Activated B cell treated with CpG ODN at 0.5 μM for 24 hours (primary cell): ENCODE measurements around the gene RAD51AP2. TPM values are rescaled to one million over a fixed set of nuclear protein-coding genes. Genes with fewer than 3 reads are reported as not detected.

Experiments
- ATAC-seq: fragments of 200-7000 bp; cut with Tn5 transposase; one replicate; pipeline ENCODE4 v1.10.0; 2021; ENCODE audit warnings: low read depth, mild to moderate bottlenecking, moderate library complexity
- CTCF ChIA-PET: fragments of 350-600 bp; sonication (Branson Sonifier 250); formaldehyde crosslinking; loops from one replicate; lab custom pipeline; 2021; ENCODE audit warnings: antibody characterized with exemption; lab: Charles Lee
- POLR2A ChIA-PET: fragments of 350-600 bp; sonication (Branson Sonifier 250); formaldehyde crosslinking; loops from one replicate; lab custom pipeline; 2021; ENCODE audit warnings: antibody characterized with exemption; lab: Charles Lee
- DNase-seq: peaks from one replicate; pipeline ENCODE4 v3.0.0; 2022
- H3K27ac Mint-ChIP-seq: one replicate; pipeline ENCODE4 v1.8.0; 2020; ENCODE audit warnings: mixed read lengths
- H3K27me3 Mint-ChIP-seq: one replicate; pipeline ENCODE4 v1.8.0; 2021; ENCODE audit warnings: mixed read lengths
- H3K36me3 Mint-ChIP-seq: one replicate; pipeline ENCODE4 v1.8.0; 2021; ENCODE audit warnings: low read depth, mixed read lengths
- H3K4me1 Mint-ChIP-seq: one replicate; pipeline ENCODE4 v1.8.0; 2021; ENCODE audit warnings: mixed read lengths
- H3K4me3 Mint-ChIP-seq: one replicate; pipeline ENCODE4 v1.8.0; 2020; ENCODE audit warnings: mild to moderate bottlenecking, mixed read lengths
- H3K9me3 Mint-ChIP-seq: one replicate; pipeline ENCODE4 v1.8.0; 2020; ENCODE audit warnings: mixed read lengths
- intact Hi-C: fragments of 100-400 bp; cut with micrococcal nuclease; formaldehyde crosslinking; loops from one replicate; pipeline ENCODE4 v1.15.1; 2024
- total RNA-seq: library from RNA; stranded (reverse); gene quantifications from 2 replicates; pipeline ENCODE4 v1.2.3, GENCODE V29; 2022
- TF ChIP-seq, protein P1 (sequence below): fragments of 200-600 bp; IDR thresholded peaks from one replicate; pipeline ENCODE4 v1.8.0; 2022; ENCODE audit warnings: antibody characterized with exemption, mild to moderate bottlenecking

RAD51AP2 gene
- total RNA-seq, 1 donor from 2014 or later = not detected

DNA sequence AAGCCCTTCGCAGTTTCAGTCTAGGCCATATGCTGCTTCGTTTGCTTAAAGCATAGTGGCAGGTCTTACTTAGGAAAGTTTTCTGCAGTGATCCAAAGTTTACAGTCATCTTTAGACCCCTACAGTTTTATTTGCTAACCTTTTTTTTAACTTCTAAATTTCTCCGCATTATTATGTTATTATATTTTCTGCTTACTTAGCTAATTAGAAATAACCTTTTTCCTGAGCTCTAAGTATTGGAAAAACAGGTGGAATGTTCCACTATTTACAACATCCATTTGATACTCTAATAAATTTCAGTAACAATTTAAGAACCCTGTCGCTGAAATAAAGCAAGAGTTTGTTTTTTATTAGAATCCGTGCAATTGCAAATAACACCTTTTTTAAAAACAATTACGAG is 4.1 kb upstream of the RAD51AP2 start:
- ChIA-PET POLR2A (no interaction called here), CTCF (no interaction called here)
- ATAC-seq = no peak
- Mint-ChIP-seq H3K4me1 (peaks cover 12% of the 10 kb centered on the region), H3K27ac (no peak overlapping the region), H3K27me3 (peaks cover 35% of the 10 kb centered on the region), H3K9me3 (no peaks in the 10 kb centered on the region), H3K36me3 (no peaks in the 10 kb centered on the region), H3K4me3 (no peak overlapping the region)
- no peak for DNase-seq
- intact Hi-C loops = no loop called here
- TF ChIP-seq, protein P1, sequence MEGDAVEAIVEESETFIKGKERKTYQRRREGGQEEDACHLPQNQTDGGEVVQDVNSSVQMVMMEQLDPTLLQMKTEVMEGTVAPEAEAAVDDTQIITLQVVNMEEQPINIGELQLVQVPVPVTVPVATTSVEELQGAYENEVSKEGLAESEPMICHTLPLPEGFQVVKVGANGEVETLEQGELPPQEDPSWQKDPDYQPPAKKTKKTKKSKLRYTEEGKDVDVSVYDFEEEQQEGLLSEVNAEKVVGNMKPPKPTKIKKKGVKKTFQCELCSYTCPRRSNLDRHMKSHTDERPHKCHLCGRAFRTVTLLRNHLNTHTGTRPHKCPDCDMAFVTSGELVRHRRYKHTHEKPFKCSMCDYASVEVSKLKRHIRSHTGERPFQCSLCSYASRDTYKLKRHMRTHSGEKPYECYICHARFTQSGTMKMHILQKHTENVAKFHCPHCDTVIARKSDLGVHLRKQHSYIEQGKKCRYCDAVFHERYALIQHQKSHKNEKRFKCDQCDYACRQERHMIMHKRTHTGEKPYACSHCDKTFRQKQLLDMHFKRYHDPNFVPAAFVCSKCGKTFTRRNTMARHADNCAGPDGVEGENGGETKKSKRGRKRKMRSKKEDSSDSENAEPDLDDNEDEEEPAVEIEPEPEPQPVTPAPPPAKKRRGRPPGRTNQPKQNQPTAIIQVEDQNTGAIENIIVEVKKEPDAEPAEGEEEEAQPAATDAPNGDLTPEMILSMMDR = no peak

DNA sequence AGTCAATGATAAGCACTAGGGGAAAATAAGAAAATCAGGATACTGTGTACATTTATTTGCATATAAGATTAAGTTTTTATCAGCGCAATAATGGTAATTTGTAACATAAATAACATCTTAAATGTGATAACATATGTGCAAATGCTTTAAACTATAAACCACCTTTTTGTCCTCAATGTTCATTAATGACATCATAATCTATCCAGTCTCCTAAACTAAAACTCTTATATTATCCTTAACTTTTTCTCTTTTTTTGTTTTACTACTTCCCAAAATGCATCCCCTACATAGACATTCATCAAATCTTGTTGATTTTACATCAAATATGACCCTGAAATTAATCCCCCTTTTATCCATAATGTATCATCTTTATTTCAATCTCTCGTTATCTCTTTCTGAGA is 3.4 kb upstream of the RAD51AP2 start:
- CTCF ChIA-PET = no interaction called here
- no peaks in the 10 kb centered on the region for H3K9me3 Mint-ChIP-seq
- H3K27me3 Mint-ChIP-seq = peaks cover 35% of the 10 kb centered on the region
- H3K36me3 Mint-ChIP-seq = no peaks in the 10 kb centered on the region
- no peak overlapping the region for H3K4me3 Mint-ChIP-seq
- H3K4me1 Mint-ChIP-seq = peaks cover 16% of the 10 kb centered on the region
- DNase-seq (no peak), ATAC-seq (no peak)
- POLR2A ChIA-PET = no interaction called here
- intact Hi-C loops = no loop called here
- TF ChIP-seq, protein P1 = no peak
- no peak overlapping the region for H3K27ac Mint-ChIP-seq

- peak; percentile 38 for ATAC-seq
- H3K9me3 Mint-ChIP-seq = no peaks in the 10 kb centered on the region
- no peak overlapping the region for H3K27ac Mint-ChIP-seq
- no peak for DNase-seq
- intact Hi-C loops = no loop called here
- ChIA-PET POLR2A (no interaction called here), CTCF (no interaction called here)
- no peaks in the 10 kb centered on the region for H3K36me3 Mint-ChIP-seq
- H3K4me1 Mint-ChIP-seq = peaks cover 20% of the 10 kb centered on the region
- TF ChIP-seq, protein P1 = no peak
- no peak overlapping the region for H3K4me3 Mint-ChIP-seq
- H3K27me3 Mint-ChIP-seq = peaks cover 32% of the 10 kb centered on the region
Measured at GRCh38 chr2:17520761-17521160, 2.5 kb upstream of the RAD51AP2 start.

DNA sequence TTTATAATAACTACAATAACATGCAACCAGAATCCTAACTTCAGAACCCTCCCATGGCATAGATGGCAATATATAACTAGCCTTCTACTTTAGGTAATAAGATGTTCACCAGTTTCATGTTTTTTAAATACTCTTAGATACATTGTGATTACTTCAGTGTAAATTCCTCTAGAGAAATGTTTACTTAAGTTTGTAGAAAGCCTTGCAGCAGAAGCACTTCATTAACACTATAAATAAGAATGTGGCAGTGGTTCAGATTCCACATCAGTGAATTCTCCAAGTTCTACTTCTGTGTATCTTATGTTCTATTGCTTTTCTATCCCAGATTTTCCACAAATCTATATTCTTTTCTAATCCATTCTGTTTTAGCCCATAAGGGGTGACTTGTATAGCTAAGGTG is 1.2 kb upstream of the RAD51AP2 start:
- Mint-ChIP-seq H3K36me3 (no peaks in the 10 kb centered on the region), H3K27me3 (peaks cover 28% of the 10 kb centered on the region), H3K4me3 (no peak overlapping the region), H3K4me1 (peaks cover 26% of the 10 kb centered on the region), H3K27ac (no peak overlapping the region), H3K9me3 (no peaks in the 10 kb centered on the region)
- TF ChIP-seq, protein P1 = no peak
- CTCF ChIA-PET = no interaction called here
- intact Hi-C loops = loop anchor here (5.0 kb wide), 2 partner anchors 128 to 233 kb away; partner anchors contain the start of genes GEN1 and SMC6
- no peak for DNase-seq
- no peak for ATAC-seq
- POLR2A ChIA-PET = no interaction called here

- ChIA-PET POLR2A (no interaction called here), CTCF (no interaction called here)
- DNase-seq (no peak), ATAC-seq (no peak)
- Mint-ChIP-seq H3K27ac (no peak overlapping the region), H3K27me3 (peaks cover 28% of the 10 kb centered on the region), H3K36me3 (no peaks in the 10 kb centered on the region), H3K9me3 (no peaks in the 10 kb centered on the region), H3K4me3 (peak overlapping the region; percentile 69), H3K4me1 (peaks cover 26% of the 10 kb centered on the region)
- intact Hi-C loops = loop anchor here (5.0 kb wide), 2 partner anchors 130 to 235 kb away; partner anchors contain the start of genes GEN1 and SMC6
- TF ChIP-seq, protein P1 = no peak
Measured at GRCh38 chr2:17517481-17518211, 594 bp downstream of the RAD51AP2 start.
